H9 (cell line): Measurements from ENCODE around the gene PPP5C. TPM values are rescaled to one million over a fixed set of nuclear protein-coding genes. Genes with fewer than 3 reads are reported as not detected.
A peak's percentile ranks its signal among the peaks of the same experiment; 100 is the strongest.

Source experiments
- DNase-seq: peaks from one replicate; pipeline ENCODE4 v3.0.0-alpha.2; 2017
- H2AFZ ChIP-seq: one replicate; pipeline ENCODE4 v1.6.1; 2013; ENCODE audit warnings: mild to moderate bottlenecking, low read length, control low read depth, moderate library complexity
- H2AK5ac ChIP-seq: 2 replicates; pipeline ENCODE4 v1.6.1; 2013; ENCODE audit warnings: low read length, control low read depth, mixed read lengths; ENCODE audit not compliant: insufficient read length
- H2BK120ac ChIP-seq: one replicate; pipeline ENCODE4 v1.6.1; 2013; ENCODE audit warnings: low read depth, mild to moderate bottlenecking, low read length, control low read depth, inconsistent platforms; ENCODE audit not compliant: poor library complexity, severe bottlenecking
- H2BK12ac ChIP-seq: 2 replicates; pipeline ENCODE4 v1.6.1; 2013; ENCODE audit warnings: low read length, control low read depth, mixed read lengths, low read depth; ENCODE audit not compliant: insufficient read length
- H2BK15ac ChIP-seq: 2 replicates; pipeline ENCODE4 v1.6.1; 2013; ENCODE audit warnings: low read depth, low read length, control low read depth
- H2BK20ac ChIP-seq: one replicate; pipeline ENCODE4 v1.6.1; 2013; ENCODE audit warnings: low read depth, mild to moderate bottlenecking, low read length, control low read depth, inconsistent platforms; ENCODE audit not compliant: poor library complexity, severe bottlenecking
- H2BK5ac ChIP-seq: 2 replicates; pipeline ENCODE4 v1.6.1; 2013; ENCODE audit warnings: low read length, control low read depth, mixed read lengths; ENCODE audit not compliant: insufficient read length
- H3K14ac ChIP-seq: 2 replicates; pipeline ENCODE4 v1.6.1; 2013; ENCODE audit warnings: low read length, control low read depth; ENCODE audit not compliant: insufficient read depth
- H3K18ac ChIP-seq: 2 replicates; pipeline ENCODE4 v1.6.1; 2013; ENCODE audit warnings: low read depth, mild to moderate bottlenecking, mixed read lengths, low read length, control low read depth; ENCODE audit not compliant: insufficient read length
- H3K23ac ChIP-seq: 2 replicates; pipeline ENCODE4 v1.6.1; 2013; ENCODE audit warnings: low read length, control low read depth, mixed read lengths, low read depth; ENCODE audit not compliant: insufficient read length
- H3K23me2 ChIP-seq: 2 replicates; pipeline ENCODE4 v1.6.1; 2013; ENCODE audit warnings: low read depth, mild to moderate bottlenecking, mixed read lengths, low read length, control low read depth; ENCODE audit not compliant: insufficient read length, poor library complexity, severe bottlenecking
- H3K27ac ChIP-seq: 2 replicates; pipeline ENCODE4 v1.5.1; 2013; ENCODE audit warnings: low read length, control low read depth, mixed read lengths, low read depth; ENCODE audit not compliant: insufficient read length
- H3K27me3 ChIP-seq: 2 replicates; pipeline ENCODE4 v1.6.1; 2013; ENCODE audit warnings: low read length, control low read depth, inconsistent platforms; ENCODE audit not compliant: insufficient read depth
- H3K4ac ChIP-seq: 2 replicates; pipeline ENCODE4 v1.6.1; 2013; ENCODE audit warnings: low read depth, mild to moderate bottlenecking, control low read depth, inconsistent platforms, low read length, moderate library complexity
- H3K4me1 ChIP-seq: 2 replicates; pipeline ENCODE4 v1.6.1; 2013; ENCODE audit warnings: low read length, control low read depth, inconsistent platforms; ENCODE audit not compliant: insufficient read depth
- H3K4me2 ChIP-seq: 2 replicates; pipeline ENCODE4 v1.6.1; 2013; ENCODE audit warnings: low read length, control low read depth, mixed read lengths; ENCODE audit not compliant: insufficient read length, insufficient read depth
- H3K56ac ChIP-seq: 2 replicates; pipeline ENCODE4 v1.6.1; 2013; ENCODE audit warnings: low read depth, mild to moderate bottlenecking, mixed read lengths, low read length, control low read depth; ENCODE audit not compliant: insufficient read length
- H3K79me1 ChIP-seq: 2 replicates; pipeline ENCODE4 v1.6.1; 2013; ENCODE audit warnings: low read depth, mild to moderate bottlenecking, moderate library complexity, low read length, control low read depth, inconsistent platforms; ENCODE audit not compliant: insufficient read depth, poor library complexity, severe bottlenecking
- H3K79me2 ChIP-seq: 2 replicates; pipeline ENCODE4 v1.6.1; 2013; ENCODE audit warnings: low read length, control low read depth, inconsistent platforms; ENCODE audit not compliant: insufficient read depth
- H3K9ac ChIP-seq: 2 replicates; pipeline ENCODE4 v1.6.1; 2013; ENCODE audit warnings: low read length, control low read depth, mixed read lengths; ENCODE audit not compliant: insufficient read length; ENCODE audit errors: extremely low read depth
- H3K9me3 ChIP-seq: one replicate; pipeline ENCODE4 v1.6.1; 2013; ENCODE audit warnings: low read depth, low read length, inconsistent platforms; ENCODE audit not compliant: control insufficient read depth
- H3T11ph ChIP-seq: one replicate; pipeline ENCODE4 v1.6.1; 2013; ENCODE audit warnings: mild to moderate bottlenecking, low read length, control low read depth, inconsistent platforms
- H4K20me1 ChIP-seq: one replicate; pipeline ENCODE4 v1.6.1; 2013; ENCODE audit not compliant: control insufficient read depth, insufficient read length, insufficient read depth
- H4K5ac ChIP-seq: 2 replicates; pipeline ENCODE4 v1.6.1; 2013; ENCODE audit warnings: low read depth, mild to moderate bottlenecking, mixed read lengths, low read length, control low read depth; ENCODE audit not compliant: insufficient read length
- H4K8ac ChIP-seq: replicated peaks from 2 replicates; pipeline ENCODE4 v1.6.1; 2013; ENCODE audit warnings: low read length, control low read depth, mixed read lengths, low read depth; ENCODE audit not compliant: insufficient read length
- H4K91ac ChIP-seq: 2 replicates; pipeline ENCODE4 v1.6.1; 2013; ENCODE audit warnings: low read depth, mild to moderate bottlenecking, moderate library complexity, mixed read lengths, low read length, control low read depth; ENCODE audit not compliant: insufficient read length
- H3K27ac Mint-ChIP-seq, 3 experiments: 2 replicates in 2 of 3; 3 replicates in 1 of 3; pipeline ENCODE4 v1.8.0; 2020 to 2021; ENCODE audit warnings: mixed read lengths in 3 of 3, mild to moderate bottlenecking in 1 of 3, moderate library complexity in 1 of 3
- H3K27me3 Mint-ChIP-seq: 2 replicates; pipeline ENCODE4 v1.8.0; 2021; ENCODE audit warnings: low read depth, mild to moderate bottlenecking, moderate library complexity, mixed read lengths
- H3K36me3 Mint-ChIP-seq, 3 experiments: 2 replicates in 2 of 3; 3 replicates in 1 of 3; pipeline ENCODE4 v1.8.0; 2020 to 2021; ENCODE audit warnings: low read depth in 3 of 3, mixed read lengths in 3 of 3; ENCODE audit not compliant: insufficient read depth in 1 of 3
- H3K4me1 Mint-ChIP-seq, 2 experiments: 2 replicates each; pipeline ENCODE4 v1.8.0; 2020; ENCODE audit warnings: mixed read lengths in 2 of 2
- H3K4me3 Mint-ChIP-seq, 2 experiments: 2 replicates in 1 of 2; 3 replicates in 1 of 2; pipeline ENCODE4 v1.8.0; 2020 to 2021; ENCODE audit warnings: mild to moderate bottlenecking in 2 of 2, mixed read lengths in 2 of 2, moderate library complexity in 1 of 2
- H3K9me3 Mint-ChIP-seq, 2 experiments: 2 replicates in 1 of 2; 3 replicates in 1 of 2; pipeline ENCODE4 v1.8.0; 2020; ENCODE audit warnings: mild to moderate bottlenecking in 2 of 2, mixed read lengths in 2 of 2, moderate library complexity in 1 of 2
- CTCF ChIP-seq: fragments of 200-600 bp; sonication (generic); conservative IDR thresholded peaks from 3 replicates; pipeline ENCODE4 v1.8.0; 2021; ENCODE audit warnings: antibody characterized with exemption, mild to moderate bottlenecking
- WGBS: extraction: QIAGEN DNeasy Blood & Tissue Kit; methylation state at CpG from one replicate; pipeline ENCODE4 v1.1.7; 2013; ENCODE audit warnings: missing lambda C conversion rate, low lambda C conversion rate, mixed read lengths; ENCODE audit not compliant: insufficient read length; ENCODE audit errors: extremely low coverage; 5-methylcytosine and 5-hydroxymethylcytosine counted together
- total RNA-seq: library from RNA; stranded (reverse); gene quantifications from 2 replicates; pipeline ENCODE4 v1.2.1, GENCODE V29; 2021

PPP5C gene
- total RNA-seq, 1 experiment from 2014 or later, result 108 TPM

GRCh38 chr19:46297700-46298478 is 49.0 kb upstream of the PPP5C start:
- Mint-ChIP-seq H3K4me1 (peaks cover 31 to 39% of the 10 kb centered on the region in 2 experiments), H3K9me3 (peaks cover 0 to 3% of the 10 kb centered on the region in 2 experiments; a peak in 3 of 5 replicates), H3K4me3 (peak overlapping the region; percentile 80 to 85), H3K36me3 (peaks cover 0 to 4% (median 0%) of the 10 kb centered on the region in 3 experiments; a peak in 2 of 7 replicates), H3K27ac (no peak overlapping the region), H3K27me3 (peaks cover 13% of the 10 kb centered on the region)
- Histone ChIP-seq H3K23me2 (peaks cover 9% of the 10 kb centered on the region), H2AFZ (no peak overlapping the region), H3K79me1 (no peaks in the 10 kb centered on the region), H2BK120ac (no peak overlapping the region), H2BK15ac (no peak overlapping the region), H3K27ac (no peak overlapping the region), H4K8ac (no peak overlapping the region), H3K14ac (no peak overlapping the region), H3K56ac (no peak overlapping the region), H4K91ac (no peak overlapping the region), H3K23ac (no peak overlapping the region), H3K18ac (no peak overlapping the region), H4K5ac (no peak overlapping the region), H3K4me2 (peak overlapping the region; percentile 92), H3K27me3 (no peaks in the 10 kb centered on the region), H2AK5ac (no peak overlapping the region), H2BK20ac (no peak overlapping the region), H3K9ac (peak overlapping the region; percentile 20), H3T11ph (no peak overlapping the region), H4K20me1 (no peaks in the 10 kb centered on the region), H2BK5ac (no peak overlapping the region), H3K79me2 (no peaks in the 10 kb centered on the region), H3K9me3 (no peaks in the 10 kb centered on the region), H3K4me1 (peaks cover 2% of the 10 kb centered on the region; the same call in 1 of the 2 replicates), H2BK12ac (no peak overlapping the region), H3K4ac (no peak overlapping the region)
- WGBS, result no CpG with 5 or more reads among the region's 19 CpGs
- no peak for DNase-seq
- peak; percentile 48; the same call in 2 of the 3 replicates for TF ChIP-seq CTCF
